Body of pancreas (tissue), 4 donors: ENCODE data around the gene ABHD12. TPM values are rescaled to one million over a fixed set of nuclear protein-coding genes. Genes with fewer than 3 reads are reported as not detected.

Source experiments
- ATAC-seq: fragments of 150-250 bp; one replicate; pipeline ENCODE4 v1.9.1; 2016
- DNase-seq, 4 donors: peaks; one replicate each; pipeline ENCODE4 v3.0.0-alpha.2; 2019
- H3K27ac ChIP-seq, 4 donors: fragments of 200-600 bp; sonication (generic); 1 replicate in 3 of 4; 2 replicates in 1 of 4; pipeline versions ENCODE4 v1.5.1 to v1.6.1; 2016 to 2019; ENCODE audit warnings: mild to moderate bottlenecking in 1 of 4, mixed read lengths in 1 of 4, moderate library complexity in 1 of 4
- H3K27me3 ChIP-seq, 2 donors: fragments of 200-600 bp; sonication (generic); one replicate each; pipeline ENCODE4 v1.6.0; 2016; ENCODE audit warnings: mild to moderate bottlenecking in 1 of 2
- H3K36me3 ChIP-seq, 2 donors: fragments of 200-600 bp; sonication (generic); replicated peaks in 1 of 2; 2 replicates each; pipeline ENCODE4 v1.5.1; 2016; ENCODE audit warnings: low read depth in 2 of 2; ENCODE audit not compliant: insufficient read depth in 1 of 2
- H3K4me1 ChIP-seq: fragments of 200-600 bp; sonication (generic); one replicate; pipeline ENCODE4 v1.6.0; 2016
- H3K4me3 ChIP-seq, 2 donors: fragments of 200-600 bp; sonication (generic); 1 replicate in 1 of 2; 2 replicates in 1 of 2; pipeline ENCODE4 v1.5.1; 2016 to 2019
- H3K9me3 ChIP-seq, 3 donors: fragments of 200-600 bp; sonication (generic); 1 replicate in 2 of 3; 2 replicates in 1 of 3; pipeline ENCODE4 v1.5.1; 2016
- CTCF ChIP-seq, 7 experiments: fragments of 450-650 bp in 4 of 7; fragments of 200-600 bp in 3 of 7; sonication (generic) in 3 of 7; IDR thresholded peaks; one replicate each; pipeline ENCODE4 v1.5.1; 2016 to 2019; ENCODE audit warnings: antibody characterized with exemption in 7 of 7
- POLR2A ChIP-seq, 3 donors: fragments of 450-650 bp; IDR thresholded peaks; one replicate each; pipeline ENCODE4 v1.6.1; 2016; ENCODE audit warnings: antibody characterized with exemption in 3 of 3, mild to moderate bottlenecking in 2 of 3
- WGBS, 2 donors: methylation state at CpG; one replicate each; pipeline ENCODE4 v1.1.5; 2017; 5-methylcytosine and 5-hydroxymethylcytosine counted together
- intact Hi-C: fragments of 100-400 bp; cut with DNase I; formaldehyde crosslinking; loops from one replicate; pipeline ENCODE4 v1.15.1; 2023
- total RNA-seq, 2 donors: library from RNA; depleted of rRNA; stranded (reverse); fragments of >200 nt; gene quantifications; one replicate each; pipeline ENCODE4 v1.1.0, GENCODE V29; 2016

The ABHD12 gene
- total RNA-seq, 2 donors from 2014 or later: 74.7 to 106 TPM

- Histone ChIP-seq H3K27ac (no peak overlapping the region), H3K27me3 (no peaks in the 10 kb centered on the region), H3K36me3 (no peaks in the 10 kb centered on the region), H3K9me3 (no peaks in the 10 kb centered on the region), H3K4me1 (peaks cover 23% of the 10 kb centered on the region), H3K4me3 (no peak overlapping the region)
- intact Hi-C loops: no loop called here
- TF ChIP-seq POLR2A (IDR thresholded peaks at IDR 0.05) (no peak), CTCF (IDR thresholded peaks at IDR 0.05) (no peak)
- ATAC-seq (no peak), DNase-seq (no peak)
- whole genome bisulfite sequencing, 2 donors: 93 to 95% methylated on average over 9 to 10 of the region's 10 CpGs
These were observed 17.9 kb downstream of the ABHD12 start for GRCh38 chr20:25372584-25373336.

- H3K4me1 ChIP-seq: peaks cover 31% of the 10 kb centered on the region
- 84 to 94% methylated on average over 2 of the region's 2 CpGs for WGBS, 2 donors
- TF ChIP-seq POLR2A (IDR thresholded peaks at IDR 0.05) (no peak), CTCF (IDR thresholded peaks at IDR 0.05) (no peak)
- no peak overlapping the region for H3K27ac ChIP-seq
- no peaks in the 10 kb centered on the region for H3K9me3 ChIP-seq
- H3K4me3 ChIP-seq: no peak overlapping the region
- intact Hi-C loops: no loop called here
- no peaks in the 10 kb centered on the region for H3K27me3 ChIP-seq
- ATAC-seq (no peak), DNase-seq (no peak)
- H3K36me3 ChIP-seq: no peaks in the 10 kb centered on the region
These were observed 20.7 kb downstream of the ABHD12 start for GRCh38 chr20:25369971-25370370.

GRCh38 chr20:25369529-25369928 is 21.1 kb downstream of the ABHD12 start:
- Histone ChIP-seq H3K9me3 (no peaks in the 10 kb centered on the region), H3K36me3 (no peaks in the 10 kb centered on the region), H3K4me1 (peaks cover 36% of the 10 kb centered on the region), H3K4me3 (no peak overlapping the region), H3K27me3 (no peaks in the 10 kb centered on the region), H3K27ac (no peak overlapping the region)
- intact Hi-C loops: no loop called here
- 89 to 91% methylated on average over 8 of the region's 8 CpGs for WGBS, 2 donors
- ATAC-seq: no peak
- no peak for DNase-seq
- no peak for TF ChIP-seq CTCF (IDR thresholded peaks at IDR 0.05)
- TF ChIP-seq POLR2A (IDR thresholded peaks at IDR 0.05): no peak

GRCh38 chr20:25368976-25369375 is 21.7 kb downstream of the ABHD12 start:
- no peaks in the 10 kb centered on the region for H3K36me3 ChIP-seq
- H3K4me3 ChIP-seq: no peak overlapping the region
- peaks cover 41% of the 10 kb centered on the region for H3K4me1 ChIP-seq
- WGBS, 2 donors: 93 to 98% methylated on average over 5 of the region's 5 CpGs
- DNase-seq: no peak
- intact Hi-C loops: no loop called here
- ATAC-seq: no peak
- H3K9me3 ChIP-seq: no peaks in the 10 kb centered on the region
- no peaks in the 10 kb centered on the region for H3K27me3 ChIP-seq
- TF ChIP-seq POLR2A (IDR thresholded peaks at IDR 0.05) (no peak), CTCF (IDR thresholded peaks at IDR 0.05) (no peak)
- H3K27ac ChIP-seq: no peak overlapping the region

GRCh38 chr20:25368526-25368925 is 22.1 kb downstream of the ABHD12 start:
- Histone ChIP-seq H3K36me3 (no peaks in the 10 kb centered on the region), H3K9me3 (no peaks in the 10 kb centered on the region), H3K27ac (no peak overlapping the region), H3K27me3 (no peaks in the 10 kb centered on the region), H3K4me3 (no peak overlapping the region), H3K4me1 (peaks cover 46% of the 10 kb centered on the region)
- intact Hi-C loops: no loop called here
- WGBS, 2 donors: 95 to 97% methylated on average over 10 of the region's 10 CpGs
- no peak for ATAC-seq
- TF ChIP-seq POLR2A (IDR thresholded peaks at IDR 0.05) (no peak), CTCF (IDR thresholded peaks at IDR 0.05) (no peak)
- no peak for DNase-seq
